Astrocyte (in vitro differentiated cells and primary cell): ENCODE data around the gene AKAP11.

Experiments used
- CTCF ChIP-seq: IDR thresholded peaks from 2 replicates; pipeline ENCODE4 v1.5.1; 2011; ENCODE audit warnings: low read depth, mild to moderate bottlenecking, inconsistent platforms, low read length, moderate library complexity; ENCODE audit not compliant: insufficient read depth
- EZH2 ChIP-seq: IDR thresholded peaks from 2 replicates; pipeline ENCODE4 v1.6.1; 2012; ENCODE audit warnings: mild to moderate bottlenecking, low read length, inconsistent platforms; ENCODE audit not compliant: insufficient read depth

- TF ChIP-seq CTCF: no peak
- TF ChIP-seq EZH2: no peak
Measured at GRCh38 chr13:42345367-42345766, 73.4 kb downstream of the AKAP11 start.
